Measurements from ENCODE around the gene DCLK2.

DCLK2 gene

GRCh38 chr4:150256841-150257730 lies 178.8 kb downstream of the DCLK2 start:
- DNase-seq (ENCODE audit: low read depth in 1 of 2, low spot score in 1 of 2), result no peak

- DNase-seq (ENCODE audit: low read depth in 1 of 2, low spot score in 1 of 2), result no peak
Measured at GRCh38 chr4:150258569-150258968, 180.3 kb downstream of the DCLK2 start.

GRCh38 chr4:150259861-150260567 lies 181.8 kb downstream of the DCLK2 start:
- DNase-seq (ENCODE audit: low read depth in 1 of 2, low spot score in 1 of 2), result no peak

- DNase-seq (ENCODE audit: low read depth in 1 of 2, low spot score in 1 of 2), result no peak
Measured at GRCh38 chr4:150261571-150261970, 183.3 kb downstream of the DCLK2 start.

- no peak for DNase-seq (ENCODE audit: low read depth in 1 of 2, low spot score in 1 of 2)
Measured at GRCh38 chr4:150262611-150263010, 184.4 kb downstream of the DCLK2 start.

GRCh38 chr4:150264595-150265161 lies 186.4 kb downstream of the DCLK2 start:
- DNase-seq (ENCODE audit: low read depth in 1 of 2, low spot score in 1 of 2), result no peak

GRCh38 chr4:150265806-150266205 lies 187.6 kb downstream of the DCLK2 start:
- DNase-seq (ENCODE audit: low read depth in 1 of 2, low spot score in 1 of 2), result no peak

- no peak for DNase-seq (ENCODE audit: low read depth in 1 of 2, low spot score in 1 of 2)
Measured at GRCh38 chr4:150268444-150268843, 190.2 kb downstream of the DCLK2 start.

GRCh38 chr4:150278206-150278605 lies 200.0 kb downstream of the DCLK2 start:
- DNase-seq (ENCODE audit: low read depth in 1 of 2, low spot score in 1 of 2), result no peak

- DNase-seq (ENCODE audit: low read depth in 1 of 2, low spot score in 1 of 2), result no peak
Measured at GRCh38 chr4:150280081-150280895, 202.0 kb downstream of the DCLK2 start.

- no peak for DNase-seq (ENCODE audit: low read depth in 1 of 2, low spot score in 1 of 2)
Measured at GRCh38 chr4:150280975-150281374, 202.7 kb downstream of the DCLK2 start.

GRCh38 chr4:150283689-150284088 lies 205.4 kb downstream of the DCLK2 start:
- no peak for DNase-seq (ENCODE audit: low read depth in 1 of 2, low spot score in 1 of 2)

GRCh38 chr4:150286656-150287055 lies 208.4 kb downstream of the DCLK2 start:
- no peak for DNase-seq (ENCODE audit: low read depth in 1 of 2, low spot score in 1 of 2)

GRCh38 chr4:150289198-150289597 lies 211.0 kb downstream of the DCLK2 start:
- no peak for DNase-seq (ENCODE audit: low read depth in 1 of 2, low spot score in 1 of 2)

GRCh38 chr4:150289881-150290280 lies 211.6 kb downstream of the DCLK2 start:
- DNase-seq (ENCODE audit: low read depth in 1 of 2, low spot score in 1 of 2), result no peak

GRCh38 chr4:150297861-150298474 lies 219.7 kb downstream of the DCLK2 start:
- no peak for DNase-seq (ENCODE audit: low read depth in 1 of 2, low spot score in 1 of 2)

GRCh38 chr4:150299816-150300215 lies 221.6 kb downstream of the DCLK2 start:
- no peak for DNase-seq (ENCODE audit: low read depth in 1 of 2, low spot score in 1 of 2)

- DNase-seq (ENCODE audit: low read depth in 1 of 2, low spot score in 1 of 2), result no peak
Measured at GRCh38 chr4:150302553-150302952, 224.3 kb downstream of the DCLK2 start.

GRCh38 chr4:150305995-150306394 lies 227.8 kb downstream of the DCLK2 start:
- no peak for DNase-seq (ENCODE audit: low read depth in 1 of 2, low spot score in 1 of 2)

- DNase-seq (ENCODE audit: low read depth in 1 of 2, low spot score in 1 of 2), result no peak
Measured at GRCh38 chr4:150306719-150307118, 228.5 kb downstream of the DCLK2 start.

Data from stimulated activated CD4-positive, alpha-beta T cell treated with anti-CD3 and anti-CD28 coated beads, Interleukin-15, amount 100 ng/mL, for 1 hour (primary cell).